Neuron (in vitro differentiated cells): ENCODE data around the gene GASK1A.
"Not testable (repeated sequence)": the region's sequence is repeated elsewhere in the genome, so short reads cannot be mapped to it uniquely, and the experiment has no call there.

ENCODE experiments used
- H2AFZ ChIP-seq: one replicate; pipeline ENCODE4 v1.6.1; 2013; ENCODE audit warnings: low read depth, mild to moderate bottlenecking, inconsistent platforms, low read length, moderate library complexity
- H3K27me3 ChIP-seq: one replicate; pipeline ENCODE4 v1.6.1; 2013; ENCODE audit warnings: low read length; ENCODE audit not compliant: insufficient read depth
- H3K36me3 ChIP-seq: one replicate; pipeline ENCODE4 v1.6.1; 2013; ENCODE audit warnings: low read length; ENCODE audit not compliant: insufficient read depth
- H3K4me1 ChIP-seq: one replicate; pipeline ENCODE4 v1.6.1; 2013; ENCODE audit warnings: low read length; ENCODE audit not compliant: insufficient read depth
- H3K4me3 ChIP-seq: 2 replicates; pipeline ENCODE4 v1.5.1; 2013; ENCODE audit warnings: mild to moderate bottlenecking, low read length, moderate library complexity
- H3K9me3 ChIP-seq: one replicate; pipeline ENCODE4 v1.6.1; 2013; ENCODE audit warnings: low read length

The GASK1A gene

DNA sequence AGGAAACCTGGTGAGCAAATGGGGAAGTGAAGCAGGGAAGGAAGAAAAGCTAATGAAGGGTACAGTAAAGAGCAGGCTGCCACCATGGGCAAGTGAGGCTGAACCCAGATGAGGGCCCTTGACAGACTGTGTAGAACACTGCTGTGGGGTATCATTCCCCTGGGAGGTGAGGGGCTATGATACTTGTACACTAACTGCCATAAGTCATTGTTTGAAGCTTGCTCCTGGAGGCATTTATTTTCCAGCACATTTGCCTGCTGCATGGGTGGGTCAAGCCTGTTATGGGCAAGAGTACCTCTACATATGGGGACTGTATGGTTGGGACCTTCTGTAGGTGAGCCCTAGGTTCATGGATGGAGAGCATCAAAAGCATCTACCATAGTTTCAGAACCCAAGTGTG is 69.4 kb downstream of the GASK1A start:
- H3K4me3 ChIP-seq = no peak overlapping the region
- H3K27me3 ChIP-seq = no peaks in the 10 kb centered on the region
- H3K4me1 ChIP-seq = no peaks in the 10 kb centered on the region
- H3K9me3 ChIP-seq = no peaks in the 10 kb centered on the region
- no peaks in the 10 kb centered on the region for H3K36me3 ChIP-seq
- H2AFZ ChIP-seq = no peak overlapping the region

GRCh38 chr3:43053291-43053690 is 74.2 kb downstream of the GASK1A start:
- H3K36me3 ChIP-seq = no peaks in the 10 kb centered on the region
- H3K9me3 ChIP-seq = no peaks in the 10 kb centered on the region
- no peaks in the 10 kb centered on the region for H3K27me3 ChIP-seq
- H2AFZ ChIP-seq = no peak overlapping the region
- H3K4me3 ChIP-seq = no peak overlapping the region
- H3K4me1 ChIP-seq = no peaks in the 10 kb centered on the region

DNA sequence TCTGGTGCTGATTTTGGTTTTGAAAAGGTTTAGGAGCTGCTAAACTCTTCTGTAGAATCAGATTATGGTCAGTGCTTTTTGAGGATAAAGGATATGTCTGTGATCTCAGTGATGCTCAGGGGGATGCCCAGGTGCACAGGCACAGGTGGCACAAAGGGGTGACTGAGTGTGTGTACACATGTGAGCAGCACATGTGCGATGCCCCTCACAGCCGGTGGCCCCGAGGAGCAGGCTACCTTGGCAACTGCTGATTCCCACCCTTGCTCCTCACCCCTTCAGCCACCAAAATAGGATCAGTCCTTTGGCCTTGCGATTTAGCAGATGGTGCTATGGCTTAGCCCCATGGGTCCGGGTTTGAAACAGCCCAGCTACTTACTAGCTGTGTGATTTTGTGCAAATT is 75.6 kb downstream of the GASK1A start:
- H3K27me3 ChIP-seq = no peaks in the 10 kb centered on the region
- H3K4me3 ChIP-seq = no peak overlapping the region
- no peaks in the 10 kb centered on the region for H3K4me1 ChIP-seq
- H2AFZ ChIP-seq = no peak overlapping the region
- H3K36me3 ChIP-seq = no peaks in the 10 kb centered on the region
- no peaks in the 10 kb centered on the region for H3K9me3 ChIP-seq

- Histone ChIP-seq H3K36me3 (no peaks in the 10 kb centered on the region), H2AFZ (no peak overlapping the region)
Observed at GRCh38 chr3:43055393-43055792, 76.3 kb downstream of the GASK1A start.

GRCh38 chr3:43055806-43056770 is 77.0 kb downstream of the GASK1A start:
- H2AFZ ChIP-seq = no peak overlapping the region
- no peak overlapping the region for H3K4me3 ChIP-seq
- no peaks in the 10 kb centered on the region for H3K27me3 ChIP-seq
- H3K36me3 ChIP-seq = no peaks in the 10 kb centered on the region
- no peaks in the 10 kb centered on the region for H3K4me1 ChIP-seq
- no peaks in the 10 kb centered on the region for H3K9me3 ChIP-seq

More at GRCh38 chr3:43055393-43055792, 76.3 kb downstream of the GASK1A start:
- no peak overlapping the region for H3K4me3 ChIP-seq
- no peaks in the 10 kb centered on the region for H3K9me3 ChIP-seq
- H3K4me1 ChIP-seq = no peaks in the 10 kb centered on the region
- H3K27me3 ChIP-seq = no peaks in the 10 kb centered on the region

- Histone ChIP-seq H3K4me1 (no peaks in the 10 kb centered on the region), H3K36me3 (no peaks in the 10 kb centered on the region), H2AFZ (no peak overlapping the region), H3K4me3 (no peak overlapping the region), H3K27me3 (no peaks in the 10 kb centered on the region), H3K9me3 (no peaks in the 10 kb centered on the region)
Observed at GRCh38 chr3:43059456-43059855, 80.3 kb downstream of the GASK1A start.

DNA sequence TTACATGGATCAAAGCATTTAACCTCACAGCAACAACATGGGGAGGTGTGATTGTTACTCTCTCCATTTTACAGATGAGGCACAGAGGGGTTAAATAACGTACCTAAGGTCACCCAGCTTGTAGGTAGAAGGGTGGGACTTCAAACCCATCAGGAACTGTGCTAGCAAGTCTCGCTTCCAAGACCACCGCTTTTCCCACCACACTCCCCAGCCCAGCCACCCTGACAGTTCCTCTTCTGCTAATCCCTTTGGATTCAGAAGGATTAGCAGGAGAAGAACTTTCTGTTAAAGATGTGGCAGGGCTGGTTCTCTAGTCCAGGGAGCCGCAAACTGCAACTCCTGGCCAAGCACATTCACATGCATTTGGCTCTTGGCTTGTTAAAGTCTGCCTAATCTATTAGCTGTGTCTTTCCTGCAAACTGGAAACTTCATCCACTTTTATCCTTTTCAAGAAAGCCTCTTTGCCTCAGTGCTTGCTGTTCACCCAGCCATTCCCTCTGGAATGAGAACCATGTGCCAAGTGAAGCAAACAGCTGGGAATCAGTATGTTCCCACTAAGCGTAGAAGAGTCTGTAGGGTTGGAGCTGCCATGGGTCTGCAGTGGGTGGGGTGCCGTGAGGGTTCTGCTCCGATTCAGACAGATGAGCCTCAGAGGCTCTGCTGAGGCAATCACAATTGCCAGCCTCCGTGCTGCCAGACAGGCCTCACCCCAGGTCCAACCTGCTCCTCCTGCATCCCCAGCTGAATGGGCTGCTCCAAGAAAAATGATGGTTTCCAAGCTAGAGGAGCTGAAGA is 82.2 kb downstream of the GASK1A start:
- Histone ChIP-seq H2AFZ (no peak overlapping the region), H3K36me3 (no peaks in the 10 kb centered on the region), H3K4me3 (no peak overlapping the region), H3K27me3 (no peaks in the 10 kb centered on the region), H3K4me1 (no peaks in the 10 kb centered on the region), H3K9me3 (no peaks in the 10 kb centered on the region)

GRCh38 chr3:43062040-43062563 is 83.0 kb downstream of the GASK1A start:
- no peaks in the 10 kb centered on the region for H3K27me3 ChIP-seq
- no peaks in the 10 kb centered on the region for H3K4me1 ChIP-seq
- no peaks in the 10 kb centered on the region for H3K9me3 ChIP-seq
- no peak overlapping the region for H2AFZ ChIP-seq
- no peaks in the 10 kb centered on the region for H3K36me3 ChIP-seq
- H3K4me3 ChIP-seq = no peak overlapping the region

GRCh38 chr3:43062564-43063040 is 83.5 kb downstream of the GASK1A start:
- no peaks in the 10 kb centered on the region for H3K4me1 ChIP-seq
- no peak overlapping the region for H2AFZ ChIP-seq
- H3K9me3 ChIP-seq = no peaks in the 10 kb centered on the region
- H3K27me3 ChIP-seq = no peaks in the 10 kb centered on the region
- H3K36me3 ChIP-seq = no peaks in the 10 kb centered on the region
- no peak overlapping the region for H3K4me3 ChIP-seq

DNA sequence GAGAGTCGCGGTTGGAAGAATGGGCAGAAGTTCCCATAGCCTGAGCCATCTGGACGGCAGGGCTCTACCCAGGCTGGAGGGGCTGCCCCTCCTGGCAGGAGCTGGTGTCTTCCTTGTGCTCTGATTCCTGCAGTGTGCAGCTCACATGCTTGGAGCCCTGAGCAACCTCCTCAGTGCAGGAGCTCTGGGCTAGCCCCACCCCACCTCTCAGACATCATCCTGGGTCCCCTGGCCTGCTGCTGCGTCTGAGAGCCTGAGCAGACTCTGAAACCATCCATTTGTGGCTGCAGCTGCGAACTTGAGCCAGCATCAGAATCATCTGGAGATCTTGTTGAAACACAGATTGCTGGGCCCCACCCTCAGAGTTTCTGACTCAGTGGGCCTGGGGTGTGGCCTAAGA is 84.0 kb downstream of the GASK1A start:
- Histone ChIP-seq H3K4me3 (no peak overlapping the region), H3K9me3 (no peaks in the 10 kb centered on the region), H3K27me3 (no peaks in the 10 kb centered on the region), H2AFZ (no peak overlapping the region), H3K4me1 (no peaks in the 10 kb centered on the region), H3K36me3 (no peaks in the 10 kb centered on the region)

DNA sequence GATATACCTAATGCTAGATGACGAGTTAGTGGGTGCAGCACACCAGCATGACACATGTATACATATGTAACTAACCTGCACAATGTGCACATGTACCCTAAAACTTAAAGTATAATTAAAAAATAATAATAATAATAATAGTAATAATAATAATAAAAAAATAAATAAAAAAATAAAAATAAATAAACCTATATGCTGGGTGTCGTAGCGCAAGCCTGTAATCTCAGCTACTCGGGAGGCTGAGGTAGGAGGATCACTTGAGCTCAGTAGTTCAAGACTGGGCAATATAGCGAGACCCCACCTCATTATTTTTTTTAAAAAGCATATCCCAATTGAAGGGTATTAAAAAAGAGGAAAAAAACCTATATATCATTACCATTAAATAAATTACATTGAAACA is 91.6 kb downstream of the GASK1A start:
- H3K4me3 ChIP-seq, H3K36me3 ChIP-seq, H3K27me3 ChIP-seq, H2AFZ ChIP-seq, H3K9me3 ChIP-seq, H3K4me1 ChIP-seq: not testable (repeated sequence)

- Histone ChIP-seq H2AFZ (no peak overlapping the region), H3K9me3 (no peaks in the 10 kb centered on the region), H3K36me3 (no peaks in the 10 kb centered on the region), H3K27me3 (no peaks in the 10 kb centered on the region), H3K4me3 (no peak overlapping the region), H3K4me1 (no peaks in the 10 kb centered on the region)
Observed at GRCh38 chr3:43071313-43071893, 92.3 kb downstream of the GASK1A start.

GRCh38 chr3:43072361-43072760 is 93.2 kb downstream of the GASK1A start:
- no peaks in the 10 kb centered on the region for H3K9me3 ChIP-seq
- H3K4me3 ChIP-seq = no peak overlapping the region
- no peak overlapping the region for H2AFZ ChIP-seq
- H3K36me3 ChIP-seq = no peaks in the 10 kb centered on the region
- no peaks in the 10 kb centered on the region for H3K4me1 ChIP-seq
- no peaks in the 10 kb centered on the region for H3K27me3 ChIP-seq
